DMS153 treated with DMSO at 0.1 percent for 48 hours (cell line): ENCODE measurements around the gene GPR87.

Experiments
- DNase-seq: peaks from one replicate; lab custom pipeline; 2025; ENCODE audit not compliant: unreplicated experiment; lab: John Stamatoyannopoulos, UW

GPR87 gene

GRCh38 chr3:151318313-151318712 lies 1.7 kb upstream of the GPR87 start:
- no peak for DNase-seq

DNA sequence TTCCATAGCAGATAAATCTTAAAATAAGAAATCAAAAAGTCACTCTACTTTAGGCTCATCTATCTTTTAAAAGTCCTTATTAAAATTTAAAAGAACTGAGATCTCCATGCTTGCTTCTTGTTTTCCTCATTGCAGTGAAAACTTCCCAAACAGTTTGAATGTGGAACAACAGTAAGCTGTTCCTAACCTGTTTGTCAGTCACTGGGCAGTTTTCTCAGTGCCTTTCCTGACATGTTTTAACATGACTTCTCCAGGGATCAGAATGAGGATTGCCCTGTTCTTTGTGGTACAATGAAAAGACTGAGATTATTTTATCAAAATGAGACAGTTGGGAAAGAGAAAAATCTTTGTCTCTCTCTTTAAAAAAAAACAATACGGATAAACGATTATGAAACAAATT lies 774 bp downstream of the GPR87 start:
- no peak for DNase-seq

DNA sequence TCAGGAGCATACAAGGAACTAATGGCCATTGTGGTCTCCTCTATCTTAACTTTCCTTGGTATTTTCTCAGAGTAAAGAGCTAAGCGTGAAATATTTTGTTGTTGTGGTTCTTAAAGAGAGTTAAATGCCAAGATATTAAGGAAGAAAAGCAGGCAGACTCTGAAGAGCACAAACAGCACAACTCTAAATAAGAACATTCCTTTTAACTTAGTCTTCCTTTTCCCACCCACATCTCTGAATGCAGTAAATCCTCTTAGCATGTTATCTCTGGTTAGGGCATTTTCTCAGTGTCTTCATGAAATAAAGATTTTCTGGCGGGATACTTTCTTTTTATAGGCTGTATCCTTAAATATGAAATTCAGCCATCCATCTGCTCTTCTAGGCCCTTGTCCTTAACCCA lies 1.5 kb downstream of the GPR87 start:
- DNase-seq: no peak

GRCh38 chr3:151314593-151314992 lies 2.0 kb downstream of the GPR87 start:
- DNase-seq: no peak

GRCh38 chr3:151314137-151314536 lies 2.5 kb downstream of the GPR87 start:
- DNase-seq: no peak

GRCh38 chr3:151312972-151313371 lies 3.6 kb downstream of the GPR87 start:
- DNase-seq: no peak

DNA sequence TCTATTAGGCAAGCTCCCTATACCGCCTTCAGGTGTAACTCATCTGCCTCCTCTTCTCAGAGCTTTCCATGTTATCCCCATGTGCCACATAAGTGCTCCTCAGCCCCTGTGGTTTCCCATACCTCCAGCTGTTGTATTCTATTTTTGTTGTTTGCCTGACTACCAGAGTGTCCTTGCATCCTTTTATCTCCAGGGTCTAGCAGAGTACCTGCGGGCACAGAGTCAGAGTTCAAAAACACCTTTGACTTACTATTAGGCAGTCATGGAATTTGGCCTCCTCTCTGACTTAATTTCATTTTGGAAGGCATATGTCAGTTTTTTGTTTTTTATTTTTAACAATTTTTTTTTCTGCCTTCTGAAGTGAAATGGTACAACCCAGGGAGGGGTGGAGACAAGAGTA lies 7.1 kb downstream of the GPR87 start:
- DNase-seq: no peak

- DNase-seq: no peak
Measured at GRCh38 chr3:151307583-151308488, 8.8 kb downstream of the GPR87 start.

GRCh38 chr3:151307131-151307530 lies 9.5 kb downstream of the GPR87 start:
- DNase-seq: no peak

GRCh38 chr3:151306168-151306810 lies 10.3 kb downstream of the GPR87 start:
- DNase-seq: no peak

GRCh38 chr3:151305775-151306151 lies 10.9 kb downstream of the GPR87 start:
- no peak for DNase-seq

- DNase-seq: no peak
Measured at GRCh38 chr3:151305060-151305774, 11.4 kb downstream of the GPR87 start.

- no peak for DNase-seq
Measured at GRCh38 chr3:151303751-151304150, 12.9 kb downstream of the GPR87 start.

DNA sequence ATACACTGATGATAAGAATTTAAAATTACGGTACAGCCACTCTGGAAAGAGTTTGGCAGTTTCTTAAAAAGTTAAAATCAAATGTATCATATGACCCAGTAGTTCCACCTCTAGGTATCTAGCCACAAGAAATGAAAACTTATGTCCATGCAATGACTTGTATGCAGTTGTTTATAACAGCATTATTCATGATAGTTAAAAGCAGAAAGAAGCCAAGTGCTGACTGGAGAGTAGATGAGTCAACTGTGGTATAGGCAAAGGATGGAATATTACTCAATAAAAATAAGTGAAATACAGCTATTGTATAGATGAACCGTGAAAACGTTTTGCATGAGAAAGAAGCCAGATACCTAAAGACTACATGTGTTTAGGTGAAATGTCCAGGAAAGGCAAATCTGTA lies 14.8 kb downstream of the GPR87 start:
- no peak for DNase-seq

GRCh38 chr3:151300539-151300938 lies 16.1 kb downstream of the GPR87 start:
- DNase-seq: no peak

- DNase-seq: no peak
Measured at GRCh38 chr3:151299006-151299405, 17.6 kb downstream of the GPR87 start.

DNA sequence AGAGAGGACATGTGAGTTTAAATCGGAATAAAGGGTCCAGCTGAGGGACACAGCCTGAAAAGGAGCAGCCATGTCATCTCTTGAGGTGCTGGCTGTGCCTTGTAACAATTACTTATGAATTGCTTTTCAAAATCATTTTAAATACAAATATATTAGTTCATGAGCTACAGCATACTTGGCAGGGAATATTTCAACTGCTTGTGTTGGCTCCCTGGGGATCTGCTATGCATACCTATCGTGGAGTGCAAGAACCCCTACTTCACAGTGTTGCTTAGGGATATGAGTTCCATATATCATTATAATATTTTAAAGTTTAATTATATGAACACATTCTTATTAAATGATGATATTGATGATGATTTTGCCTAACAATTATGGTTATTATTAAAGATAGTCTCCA lies 19.2 kb downstream of the GPR87 start:
- DNase-seq: no peak

DNA sequence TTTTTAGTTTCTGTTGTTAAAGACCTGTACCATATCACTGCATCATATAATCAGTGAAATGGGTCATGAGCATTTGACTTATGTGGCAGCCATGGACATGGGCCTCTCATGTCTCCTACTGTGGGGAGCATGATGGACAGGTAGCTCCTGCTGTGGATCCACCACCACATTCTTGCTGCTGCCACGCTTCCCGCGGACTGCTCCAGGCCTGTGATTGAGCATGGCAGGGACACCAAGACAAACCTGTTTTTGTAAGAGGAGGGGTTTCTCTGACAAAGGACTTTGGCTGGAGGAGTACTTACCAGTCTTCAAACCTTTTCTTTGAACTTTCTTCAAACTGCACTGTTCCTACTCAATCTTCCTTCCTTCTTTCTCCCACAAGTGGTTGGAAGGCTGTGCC lies 20.4 kb downstream of the GPR87 start:
- DNase-seq: no peak

- no peak for DNase-seq
Measured at GRCh38 chr3:151293127-151293526, 23.5 kb downstream of the GPR87 start.

DNA sequence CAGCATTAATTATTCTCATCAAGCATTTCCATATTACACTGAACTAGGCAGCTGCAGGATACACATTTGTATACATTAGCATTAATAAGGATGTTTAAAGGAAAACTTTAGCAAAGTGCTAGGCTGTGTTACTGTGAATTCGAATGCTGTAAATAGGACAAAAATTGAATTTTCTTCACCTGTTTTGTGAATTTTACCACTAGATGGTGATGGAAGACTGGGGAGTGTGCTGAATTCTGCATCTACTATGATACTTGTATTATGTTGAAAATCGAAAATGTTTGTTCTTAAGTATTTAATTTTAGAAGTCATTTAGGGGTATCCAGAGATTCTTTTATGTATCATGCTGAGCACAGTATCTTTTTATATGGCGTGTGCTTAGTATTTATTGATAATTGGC lies 25.9 kb downstream of the GPR87 start:
- no peak for DNase-seq

DNA sequence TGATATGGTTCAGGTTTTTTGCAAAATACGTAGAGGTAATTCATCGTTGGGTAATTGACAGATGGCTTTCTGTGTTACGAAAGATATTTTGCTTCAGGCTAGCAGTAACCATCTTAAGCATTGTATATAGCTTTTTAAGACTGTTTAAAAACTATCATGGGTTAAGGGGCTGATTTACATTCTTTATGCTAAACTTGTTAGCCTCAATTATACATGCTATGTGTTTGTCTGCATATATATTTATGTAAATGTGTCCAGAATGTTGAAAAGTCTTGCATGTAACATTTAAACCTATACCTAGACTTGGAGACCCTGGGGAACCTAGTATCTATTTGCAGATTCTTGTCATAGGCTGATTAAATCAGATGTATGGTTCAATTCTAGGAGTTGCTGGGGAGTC lies 27.2 kb downstream of the GPR87 start:
- DNase-seq: no peak

- DNase-seq: no peak
Measured at GRCh38 chr3:151285940-151286339, 30.7 kb downstream of the GPR87 start.
